ENCODE results near the gene GLRA1.

GLRA1 gene

GRCh38 chr5:151885138-151885908, 39.3 kb downstream of the GLRA1 start:
- Histone ChIP-seq H3K27me3 (ENCODE audit: insufficient read depth, low read length) (no peaks in the 10 kb centered on the region), H3K36me3 (ENCODE audit: control insufficient read depth in 1 of 2, insufficient read depth in 2 of 2, low read length in 2 of 2) (no peaks in the 10 kb centered on the region), H3K27ac (ENCODE audit: low read depth, low read length) (no peak overlapping the region), H3K79me2 (ENCODE audit: control insufficient read depth, insufficient read depth, low read length, poor library complexity) (no peaks in the 10 kb centered on the region), H3K9me3 (ENCODE audit: insufficient read depth, low read depth, low read length) (no peaks in the 10 kb centered on the region), H3K79me1 (ENCODE audit: low read length) (no peaks in the 10 kb centered on the region), H3K4ac (ENCODE audit: low read depth, low read length) (no peak overlapping the region), H3K4me3 (ENCODE audit: low read depth, low read length) (no peak overlapping the region), H2AFZ (ENCODE audit: insufficient read depth, low read length, poor library complexity) (no peak overlapping the region), H2BK12ac (ENCODE audit: low read length) (no peak overlapping the region), H2AK5ac (ENCODE audit: low read length) (no peak overlapping the region), H3K4me1 (ENCODE audit: control insufficient read depth in 1 of 2, insufficient read depth in 2 of 2, low read length in 2 of 2) (no peaks in the 10 kb centered on the region), H3K9ac (ENCODE audit: low read length) (no peak overlapping the region), H4K12ac (ENCODE audit: low read depth, low read length) (no peak overlapping the region), H4K8ac (ENCODE audit: low read depth, low read length) (no peak overlapping the region), H3K23ac (ENCODE audit: low read length) (no peak overlapping the region), H2BK120ac (ENCODE audit: insufficient read depth, low read length, poor library complexity) (no peak overlapping the region), H2BK5ac (ENCODE audit: low read depth, low read length, poor library complexity) (no peak overlapping the region), H3K14ac (ENCODE audit: low read length) (no peak overlapping the region), H3K4me2 (ENCODE audit: low read length) (no peak overlapping the region), H3K18ac (ENCODE audit: low read length) (no peak overlapping the region), H4K91ac (ENCODE audit: low read depth, low read length) (no peak overlapping the region)
- no peak for DNase-seq
- no CpG with 5 or more reads among the region's 9 CpGs for whole genome bisulfite sequencing (ENCODE audit: extremely low coverage, insufficient coverage, insufficient read length)

GRCh38 chr5:151881621-151882225, 42.9 kb downstream of the GLRA1 start:
- no peak overlapping the region for H4K8ac ChIP-seq (ENCODE audit: low read depth, low read length)
- no CpG with 5 or more reads among the region's 2 CpGs for WGBS (ENCODE audit: extremely low coverage, insufficient coverage, insufficient read length)
- H3K9me3 ChIP-seq (ENCODE audit: insufficient read depth, low read depth, low read length): no peaks in the 10 kb centered on the region
- no peak overlapping the region for H2BK12ac ChIP-seq (ENCODE audit: low read length)
- no peak overlapping the region for H3K23ac ChIP-seq (ENCODE audit: low read length)
- H3K18ac ChIP-seq (ENCODE audit: low read length): no peak overlapping the region
- H3K79me2 ChIP-seq (ENCODE audit: control insufficient read depth, insufficient read depth, low read length, poor library complexity): no peaks in the 10 kb centered on the region
- H3K27me3 ChIP-seq (ENCODE audit: insufficient read depth, low read length): no peaks in the 10 kb centered on the region
- DNase-seq: no peak
- H4K12ac ChIP-seq (ENCODE audit: low read depth, low read length): no peak overlapping the region
- H2AFZ ChIP-seq (ENCODE audit: insufficient read depth, low read length, poor library complexity): no peak overlapping the region
- H3K27ac ChIP-seq (ENCODE audit: low read depth, low read length): no peak overlapping the region
- H2AK5ac ChIP-seq (ENCODE audit: low read length): no peak overlapping the region
- H3K36me3 ChIP-seq (ENCODE audit: control insufficient read depth in 1 of 2, insufficient read depth in 2 of 2, low read length in 2 of 2): no peaks in the 10 kb centered on the region
- no peak overlapping the region for H3K4me2 ChIP-seq (ENCODE audit: low read length)
- H3K14ac ChIP-seq (ENCODE audit: low read length): no peak overlapping the region
- H2BK120ac ChIP-seq (ENCODE audit: insufficient read depth, low read length, poor library complexity): no peak overlapping the region
- no peak overlapping the region for H3K4ac ChIP-seq (ENCODE audit: low read depth, low read length)
- no peaks in the 10 kb centered on the region for H3K4me1 ChIP-seq (ENCODE audit: control insufficient read depth in 1 of 2, insufficient read depth in 2 of 2, low read length in 2 of 2)
- no peak overlapping the region for H3K9ac ChIP-seq (ENCODE audit: low read length)
- no peak overlapping the region for H4K91ac ChIP-seq (ENCODE audit: low read depth, low read length)
- H3K4me3 ChIP-seq (ENCODE audit: low read depth, low read length): no peak overlapping the region
- H3K79me1 ChIP-seq (ENCODE audit: low read length): no peaks in the 10 kb centered on the region
- H2BK5ac ChIP-seq (ENCODE audit: low read depth, low read length, poor library complexity): no peak overlapping the region

- Histone ChIP-seq H3K27ac (ENCODE audit: low read depth, low read length) (no peak overlapping the region), H3K4ac (ENCODE audit: low read depth, low read length) (no peak overlapping the region), H4K91ac (ENCODE audit: low read depth, low read length) (no peak overlapping the region), H2AK5ac (ENCODE audit: low read length) (no peak overlapping the region), H2BK12ac (ENCODE audit: low read length) (no peak overlapping the region), H3K18ac (ENCODE audit: low read length) (no peak overlapping the region), H3K27me3 (ENCODE audit: insufficient read depth, low read length) (no peaks in the 10 kb centered on the region), H3K4me1 (ENCODE audit: control insufficient read depth in 1 of 2, insufficient read depth in 2 of 2, low read length in 2 of 2) (no peaks in the 10 kb centered on the region), H3K9me3 (ENCODE audit: insufficient read depth, low read depth, low read length) (no peaks in the 10 kb centered on the region), H3K23ac (ENCODE audit: low read length) (no peak overlapping the region), H3K4me2 (ENCODE audit: low read length) (no peak overlapping the region), H3K36me3 (ENCODE audit: control insufficient read depth in 1 of 2, insufficient read depth in 2 of 2, low read length in 2 of 2) (no peaks in the 10 kb centered on the region), H3K9ac (ENCODE audit: low read length) (no peak overlapping the region), H2AFZ (ENCODE audit: insufficient read depth, low read length, poor library complexity) (no peak overlapping the region), H3K14ac (ENCODE audit: low read length) (no peak overlapping the region), H3K79me1 (ENCODE audit: low read length) (no peaks in the 10 kb centered on the region), H3K4me3 (ENCODE audit: low read depth, low read length) (no peak overlapping the region), H3K79me2 (ENCODE audit: control insufficient read depth, insufficient read depth, low read length, poor library complexity) (no peaks in the 10 kb centered on the region), H2BK5ac (ENCODE audit: low read depth, low read length, poor library complexity) (no peak overlapping the region), H2BK120ac (ENCODE audit: insufficient read depth, low read length, poor library complexity) (no peak overlapping the region), H4K12ac (ENCODE audit: low read depth, low read length) (no peak overlapping the region), H4K8ac (ENCODE audit: low read depth, low read length) (no peak overlapping the region)
- DNase-seq: no peak
These were observed 44.3 kb downstream of the GLRA1 start for GRCh38 chr5:151880324-151880723.

- Histone ChIP-seq H4K8ac (ENCODE audit: low read depth, low read length) (no peak overlapping the region), H3K4me1 (ENCODE audit: control insufficient read depth in 1 of 2, insufficient read depth in 2 of 2, low read length in 2 of 2) (no peaks in the 10 kb centered on the region), H2AFZ (ENCODE audit: insufficient read depth, low read length, poor library complexity) (no peak overlapping the region), H3K23ac (ENCODE audit: low read length) (no peak overlapping the region), H3K79me1 (ENCODE audit: low read length) (no peaks in the 10 kb centered on the region), H3K79me2 (ENCODE audit: control insufficient read depth, insufficient read depth, low read length, poor library complexity) (no peaks in the 10 kb centered on the region), H3K27me3 (ENCODE audit: insufficient read depth, low read length) (no peaks in the 10 kb centered on the region), H3K36me3 (ENCODE audit: control insufficient read depth in 1 of 2, insufficient read depth in 2 of 2, low read length in 2 of 2) (no peaks in the 10 kb centered on the region), H2AK5ac (ENCODE audit: low read length) (no peak overlapping the region), H3K9me3 (ENCODE audit: insufficient read depth, low read depth, low read length) (no peaks in the 10 kb centered on the region), H3K14ac (ENCODE audit: low read length) (no peak overlapping the region), H3K4me3 (ENCODE audit: low read depth, low read length) (no peak overlapping the region), H3K9ac (ENCODE audit: low read length) (no peak overlapping the region), H3K4ac (ENCODE audit: low read depth, low read length) (no peak overlapping the region), H2BK12ac (ENCODE audit: low read length) (no peak overlapping the region), H4K12ac (ENCODE audit: low read depth, low read length) (no peak overlapping the region), H3K18ac (ENCODE audit: low read length) (no peak overlapping the region), H3K27ac (ENCODE audit: low read depth, low read length) (no peak overlapping the region), H4K91ac (ENCODE audit: low read depth, low read length) (no peak overlapping the region), H3K4me2 (ENCODE audit: low read length) (no peak overlapping the region), H2BK5ac (ENCODE audit: low read depth, low read length, poor library complexity) (no peak overlapping the region), H2BK120ac (ENCODE audit: insufficient read depth, low read length, poor library complexity) (no peak overlapping the region)
- no CpG with 5 or more reads among the region's 3 CpGs for WGBS (ENCODE audit: extremely low coverage, insufficient coverage, insufficient read length)
- DNase-seq: no peak
These were observed 51.0 kb downstream of the GLRA1 start for GRCh38 chr5:151873701-151874100.

All from trophoblast cell (in vitro differentiated cells and primary cell).